Activated naive CD8-positive, alpha-beta T cell (primary cell): Measurements from ENCODE around the gene FUT8.
"Not testable (repeated sequence)": the region's sequence is repeated elsewhere in the genome, so short reads cannot be mapped to it uniquely, and the experiment has no call there.

Experiments used
- H3K27ac Mint-ChIP-seq: one replicate; pipeline ENCODE4 v1.8.0; 2021; ENCODE audit warnings: mixed read lengths
- H3K27me3 Mint-ChIP-seq: one replicate; pipeline ENCODE4 v1.8.0; 2021; ENCODE audit warnings: mixed read lengths
- H3K36me3 Mint-ChIP-seq: one replicate; pipeline ENCODE4 v1.8.0; 2021; ENCODE audit warnings: mixed read lengths
- H3K4me1 Mint-ChIP-seq: one replicate; pipeline ENCODE4 v1.8.0; 2021; ENCODE audit warnings: low read depth, mixed read lengths
- H3K4me3 Mint-ChIP-seq: one replicate; pipeline ENCODE4 v1.8.0; 2021; ENCODE audit warnings: mild to moderate bottlenecking, mixed read lengths
- H3K9me3 Mint-ChIP-seq: one replicate; pipeline ENCODE4 v1.8.0; 2021; ENCODE audit warnings: low read depth, mixed read lengths

Gene FUT8

DNA sequence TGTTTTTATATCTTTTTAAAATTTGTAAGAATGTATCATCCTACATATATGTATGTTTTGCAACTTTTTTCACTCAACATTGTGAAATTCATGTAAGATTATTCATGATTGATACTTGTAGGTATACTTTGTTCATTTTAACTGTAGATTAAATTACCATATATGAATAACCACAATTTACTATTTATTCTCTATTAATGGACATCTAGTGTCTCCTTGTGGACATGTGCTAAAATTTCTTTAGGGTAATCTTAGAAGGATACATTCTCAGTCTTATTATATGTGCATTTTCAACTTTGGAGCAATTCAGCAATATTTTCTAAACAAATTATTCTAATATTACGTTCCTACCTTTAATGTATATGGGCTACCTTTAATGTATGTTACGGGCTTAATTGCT lies 192.4 kb downstream of the FUT8 start:
- peaks cover 5% of the 10 kb centered on the region for H3K36me3 Mint-ChIP-seq
- H3K27ac Mint-ChIP-seq, result no peak overlapping the region
- H3K9me3 Mint-ChIP-seq, result no peaks in the 10 kb centered on the region
- H3K27me3 Mint-ChIP-seq, result no peaks in the 10 kb centered on the region
- no peak overlapping the region for H3K4me3 Mint-ChIP-seq
- H3K4me1 Mint-ChIP-seq, result peaks cover 15% of the 10 kb centered on the region

DNA sequence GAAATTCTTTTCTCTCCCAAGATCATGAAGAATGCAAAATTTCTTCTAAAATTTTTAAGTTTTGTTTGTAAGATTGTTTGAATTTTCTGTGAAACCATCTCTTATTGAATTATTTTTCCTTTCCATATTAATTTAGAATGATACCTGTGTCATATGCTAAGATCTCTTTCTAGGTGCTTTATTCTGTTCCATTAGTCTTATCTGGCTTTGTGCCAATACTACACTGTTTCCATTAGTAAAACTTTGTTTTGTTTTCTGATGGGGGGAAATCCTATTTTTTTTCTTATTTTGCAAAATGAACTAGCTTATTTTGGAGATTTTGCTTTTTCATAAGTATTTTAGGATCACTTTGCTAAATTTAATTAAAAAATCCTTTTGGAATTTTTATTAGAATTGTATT lies 193.9 kb downstream of the FUT8 start:
- Mint-ChIP-seq H3K4me1 (peaks cover 13% of the 10 kb centered on the region), H3K9me3 (no peaks in the 10 kb centered on the region), H3K36me3 (no peaks in the 10 kb centered on the region), H3K27ac (no peak overlapping the region), H3K27me3 (no peaks in the 10 kb centered on the region), H3K4me3 (no peak overlapping the region)

DNA sequence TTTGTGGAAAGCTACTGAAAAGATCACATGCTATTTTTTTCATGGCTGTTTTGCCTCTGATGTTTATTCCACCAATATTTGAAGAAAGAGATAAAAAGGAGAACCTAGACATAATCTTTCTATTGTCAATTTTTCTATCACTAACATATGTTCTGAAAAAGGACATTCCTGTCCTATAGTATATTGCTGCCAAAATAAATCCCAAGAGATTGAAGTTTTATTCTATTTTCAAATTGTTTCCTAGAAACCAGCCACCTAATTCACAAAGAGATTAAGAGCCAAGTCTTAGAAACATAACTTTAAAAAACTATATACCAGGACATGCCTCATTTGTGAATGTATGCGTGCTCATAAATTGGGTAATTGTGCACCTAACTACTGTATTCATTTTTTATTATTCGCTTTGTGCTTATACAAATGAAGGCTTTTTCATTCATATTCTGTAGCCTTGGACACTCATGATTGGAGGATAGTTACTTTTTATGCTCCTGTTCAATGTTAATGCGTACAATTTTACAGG lies 200.7 kb downstream of the FUT8 start:
- H3K27ac Mint-ChIP-seq, result no peak overlapping the region
- peaks cover 8% of the 10 kb centered on the region for H3K4me1 Mint-ChIP-seq

DNA sequence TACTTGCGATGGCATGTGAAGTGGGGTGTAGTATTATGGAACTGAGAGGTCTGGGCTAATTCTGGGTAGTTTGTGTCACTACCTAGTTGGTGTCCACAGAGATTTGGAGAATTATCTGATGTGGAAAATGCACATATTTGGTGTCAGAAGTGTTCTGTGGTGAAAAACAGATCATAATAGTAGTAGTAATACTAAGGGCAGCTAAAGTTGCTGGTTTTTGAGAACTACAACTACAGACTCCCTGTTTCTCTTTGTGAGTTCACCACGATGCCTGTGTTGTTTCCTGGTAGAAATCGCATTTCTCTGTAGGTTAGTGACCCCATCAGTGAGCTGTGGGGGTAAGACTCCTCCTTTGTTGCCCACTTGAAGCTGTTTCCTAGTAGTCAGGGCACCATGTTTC lies 206.5 kb downstream of the FUT8 start:
- no peaks in the 10 kb centered on the region for H3K9me3 Mint-ChIP-seq
- H3K27me3 Mint-ChIP-seq, result no peaks in the 10 kb centered on the region
- no peak overlapping the region for H3K27ac Mint-ChIP-seq
- no peak overlapping the region for H3K4me3 Mint-ChIP-seq
- peaks cover 26% of the 10 kb centered on the region for H3K36me3 Mint-ChIP-seq
- H3K4me1 Mint-ChIP-seq, result peaks cover 14% of the 10 kb centered on the region

More for the DNA sequence above, 200.7 kb downstream of the FUT8 start:
- Mint-ChIP-seq H3K9me3 (no peaks in the 10 kb centered on the region), H3K36me3 (peaks cover 18% of the 10 kb centered on the region), H3K4me3 (no peak overlapping the region), H3K27me3 (no peaks in the 10 kb centered on the region)

DNA sequence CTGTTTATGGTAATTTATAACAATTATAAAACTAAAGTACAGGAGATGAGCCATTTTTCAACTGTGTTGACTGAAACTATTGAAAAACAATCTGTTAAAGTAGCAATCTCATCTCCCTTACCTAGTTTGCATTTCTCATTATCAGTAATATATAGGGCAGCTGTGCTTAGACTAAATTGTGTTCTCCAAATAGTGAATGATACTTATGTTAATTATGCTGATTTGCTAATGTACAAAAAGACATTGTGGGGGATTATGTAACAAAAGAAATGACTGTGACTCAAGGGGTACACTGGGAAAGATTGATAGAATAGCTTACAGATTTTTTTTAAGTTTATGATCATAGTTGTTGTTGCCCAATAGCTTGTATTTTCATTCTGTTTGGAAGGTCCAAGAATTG lies 207.7 kb downstream of the FUT8 start:
- Mint-ChIP-seq H3K27ac (no peak overlapping the region), H3K4me3 (no peak overlapping the region), H3K36me3 (peaks cover 28% of the 10 kb centered on the region), H3K27me3 (no peaks in the 10 kb centered on the region), H3K4me1 (peaks cover 14% of the 10 kb centered on the region), H3K9me3 (no peaks in the 10 kb centered on the region)

DNA sequence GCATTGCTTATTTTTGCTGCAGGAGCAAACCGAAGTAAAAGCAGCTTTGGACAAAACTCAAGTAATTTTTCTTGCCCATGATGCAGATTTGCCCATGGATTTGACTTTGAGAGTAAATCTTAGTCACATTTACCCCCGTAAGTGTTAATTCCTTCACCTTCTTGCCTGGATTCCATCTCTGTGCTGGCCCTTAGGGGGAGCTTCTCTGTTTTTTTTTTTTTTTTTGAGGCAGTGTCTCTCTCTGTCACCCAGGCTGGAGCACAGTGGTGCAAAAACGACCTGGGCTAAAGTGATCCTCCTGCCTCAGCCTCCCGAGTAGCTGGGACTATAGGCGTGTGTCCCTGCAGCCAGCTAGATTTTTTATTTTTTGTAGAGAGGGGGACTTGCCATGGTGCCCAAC lies 210.2 kb downstream of the FUT8 start:
- Mint-ChIP-seq H3K27me3 (no peaks in the 10 kb centered on the region), H3K4me1 (peaks cover 16% of the 10 kb centered on the region), H3K9me3 (no peaks in the 10 kb centered on the region), H3K27ac (no peak overlapping the region), H3K4me3 (no peak overlapping the region), H3K36me3 (peaks cover 16% of the 10 kb centered on the region)

DNA sequence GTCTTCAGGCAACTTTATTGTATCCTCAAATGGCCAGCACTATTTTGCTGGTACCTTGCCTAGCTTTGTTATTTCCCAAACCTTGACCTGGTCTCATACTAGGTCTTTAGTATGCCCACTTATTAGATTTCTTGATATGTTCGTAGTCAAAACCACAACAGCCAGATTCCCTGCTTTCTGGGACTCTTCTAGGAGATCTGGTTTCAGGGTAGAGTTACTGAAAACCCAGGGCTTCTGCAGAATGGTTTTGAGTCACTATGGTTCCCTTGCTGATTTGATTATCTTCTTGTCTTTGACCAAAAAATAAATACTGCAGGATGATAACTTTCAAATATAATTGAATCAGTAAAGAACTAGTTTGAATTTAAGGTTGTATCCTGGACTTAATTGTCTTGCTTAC lies 211.2 kb downstream of the FUT8 start:
- Mint-ChIP-seq H3K36me3 (peaks cover 15% of the 10 kb centered on the region), H3K27me3 (no peaks in the 10 kb centered on the region), H3K27ac (no peak overlapping the region)

DNA sequence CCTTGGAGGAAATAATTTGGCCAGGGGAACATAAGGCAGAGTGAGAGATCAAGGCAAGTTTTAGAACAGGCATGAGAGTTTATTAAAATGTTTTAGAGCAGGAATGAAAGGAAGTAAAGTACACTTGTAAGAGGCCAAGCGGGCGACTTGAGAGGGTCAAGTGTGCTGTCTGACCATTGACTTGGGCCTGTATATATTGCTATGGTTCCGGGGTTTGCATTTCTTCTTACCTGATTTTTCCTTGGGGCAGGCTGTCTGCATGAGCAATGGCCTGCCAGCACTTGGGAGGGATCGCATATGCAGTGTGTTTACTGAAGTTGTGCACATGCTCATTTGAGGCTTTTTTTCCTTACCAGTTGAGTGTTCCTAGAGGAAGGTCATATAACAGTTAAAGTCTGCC lies 214.8 kb downstream of the FUT8 start:
- Mint-ChIP-seq H3K27ac (no peak overlapping the region), H3K9me3 (no peaks in the 10 kb centered on the region), H3K4me3 (no peak overlapping the region), H3K36me3 (peaks cover 9% of the 10 kb centered on the region), H3K27me3 (no peaks in the 10 kb centered on the region), H3K4me1 (peaks cover 3% of the 10 kb centered on the region)

More for the DNA sequence above, 211.2 kb downstream of the FUT8 start:
- Mint-ChIP-seq H3K4me3 (no peak overlapping the region), H3K4me1 (peaks cover 15% of the 10 kb centered on the region), H3K9me3 (no peaks in the 10 kb centered on the region)

DNA sequence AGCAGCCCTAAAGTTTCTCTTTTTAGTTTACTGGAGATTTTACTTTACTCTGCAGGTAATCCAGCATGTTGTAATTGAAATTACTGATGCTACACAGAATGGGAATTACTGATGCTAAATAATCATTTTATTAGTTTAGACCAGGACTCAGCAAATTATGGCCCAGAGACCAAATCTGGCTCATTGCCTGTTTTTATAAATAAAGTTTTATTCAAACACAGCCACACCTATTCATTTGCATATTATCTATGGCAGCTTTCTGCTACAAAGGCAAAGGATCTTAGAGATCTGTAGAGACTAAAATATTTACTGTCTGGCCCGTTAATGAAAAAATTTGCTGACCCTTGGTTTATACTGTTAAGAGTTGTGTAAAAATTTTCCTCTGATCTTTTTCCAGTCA lies 216.1 kb downstream of the FUT8 start:
- H3K27ac Mint-ChIP-seq, result no peak overlapping the region
- no peaks in the 10 kb centered on the region for H3K27me3 Mint-ChIP-seq
- H3K9me3 Mint-ChIP-seq, result no peaks in the 10 kb centered on the region

DNA sequence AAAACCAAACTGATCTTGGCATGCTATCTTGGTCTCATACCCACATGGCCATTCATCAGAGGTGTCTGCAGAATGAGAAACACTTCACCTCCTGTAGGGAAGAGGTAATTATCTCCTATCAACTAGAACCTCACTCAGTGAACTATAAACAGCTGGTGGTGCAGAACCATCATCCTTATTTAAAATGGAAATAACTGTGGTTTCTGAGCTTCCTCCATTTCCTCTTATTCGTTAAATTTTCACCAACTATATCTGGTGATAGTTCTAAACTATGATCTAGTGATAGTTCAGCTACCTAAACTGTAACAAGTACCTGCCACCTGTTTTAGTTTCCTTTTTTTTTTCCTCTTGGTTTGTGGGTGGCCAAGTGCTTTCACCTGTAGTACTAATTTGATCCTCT lies 218.5 kb downstream of the FUT8 start:
- no peak overlapping the region for H3K27ac Mint-ChIP-seq
- peaks cover 12% of the 10 kb centered on the region for H3K4me1 Mint-ChIP-seq
- H3K4me3 Mint-ChIP-seq, result no peak overlapping the region
- no peaks in the 10 kb centered on the region for H3K9me3 Mint-ChIP-seq
- H3K27me3 Mint-ChIP-seq, result no peaks in the 10 kb centered on the region
- peaks cover 23% of the 10 kb centered on the region for H3K36me3 Mint-ChIP-seq

More for the DNA sequence above, 216.1 kb downstream of the FUT8 start:
- peaks cover 13% of the 10 kb centered on the region for H3K36me3 Mint-ChIP-seq
- no peak overlapping the region for H3K4me3 Mint-ChIP-seq
- peaks cover 3% of the 10 kb centered on the region for H3K4me1 Mint-ChIP-seq

DNA sequence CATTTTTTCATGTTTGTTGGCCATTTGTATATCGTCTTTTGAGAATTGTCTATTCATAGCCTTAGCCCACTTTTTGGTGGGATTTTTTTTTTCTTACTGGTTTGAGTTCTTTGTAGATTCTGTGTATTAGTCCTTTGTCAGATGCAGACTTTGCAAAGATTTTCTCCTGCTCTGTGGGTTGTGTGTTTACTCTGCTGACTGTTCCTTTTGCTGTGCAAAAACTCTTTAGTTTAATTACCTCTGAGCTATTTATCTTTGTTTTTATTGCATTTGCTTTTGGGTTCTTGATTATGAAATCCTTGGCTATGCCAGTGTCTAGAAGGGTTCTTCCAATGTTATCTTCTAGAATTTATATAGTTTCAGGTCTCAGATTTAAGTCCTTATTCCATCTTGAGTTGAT lies 220.0 kb downstream of the FUT8 start:
- Mint-ChIP-seq H3K4me3 (no peak overlapping the region), H3K27me3 (no peaks in the 10 kb centered on the region), H3K9me3 (no peaks in the 10 kb centered on the region), H3K27ac (no peak overlapping the region), H3K36me3 (peaks cover 23% of the 10 kb centered on the region), H3K4me1 (peaks cover 23% of the 10 kb centered on the region)

DNA sequence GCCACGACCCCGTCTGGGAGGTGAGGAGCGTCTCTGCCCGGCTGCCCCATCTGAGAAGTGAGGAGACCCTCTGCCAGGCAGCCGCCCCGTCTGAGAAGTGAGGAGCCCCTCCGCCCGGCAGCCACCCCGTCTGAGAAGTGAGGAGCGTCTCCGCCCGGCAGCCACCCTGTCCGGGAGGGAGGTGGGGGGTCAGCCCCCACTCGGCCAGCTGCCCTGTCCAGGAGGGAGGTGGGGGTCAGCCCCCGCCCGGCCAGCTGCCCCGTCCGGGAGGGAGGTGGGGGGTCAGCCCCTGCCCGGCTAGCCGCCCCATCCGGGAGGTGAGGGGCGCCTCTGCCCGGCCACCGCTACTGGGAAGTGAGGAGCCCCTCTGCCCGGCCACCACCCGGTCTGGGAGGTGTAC lies 221.1 kb downstream of the FUT8 start:
- H3K27ac Mint-ChIP-seq, H3K4me3 Mint-ChIP-seq, H3K9me3 Mint-ChIP-seq, H3K27me3 Mint-ChIP-seq: not testable (repeated sequence)
- H3K36me3 Mint-ChIP-seq, result peaks cover 24% of the 10 kb centered on the region
- H3K4me1 Mint-ChIP-seq, result peaks cover 33% of the 10 kb centered on the region

DNA sequence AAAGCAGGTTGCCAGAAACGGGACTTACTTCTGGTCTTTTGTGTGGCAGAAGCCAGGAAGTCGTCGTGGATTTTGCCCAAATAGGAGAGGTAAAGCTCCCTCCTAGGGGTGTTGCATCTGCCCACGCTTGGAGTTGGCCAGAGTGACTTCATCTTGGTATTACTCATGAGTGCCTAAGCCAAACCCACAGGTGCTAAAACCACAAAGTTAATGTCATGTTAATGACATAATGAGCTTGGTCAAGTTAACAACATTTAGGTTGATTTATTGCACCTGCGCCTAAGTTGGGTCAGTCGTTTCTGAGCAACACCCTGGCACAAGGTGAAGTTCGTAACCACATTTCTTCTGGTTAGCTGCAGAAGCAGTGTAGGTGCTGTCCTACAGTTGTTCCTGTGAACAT lies 225.2 kb downstream of the FUT8 start:
- Mint-ChIP-seq H3K4me3 (no peak overlapping the region), H3K27ac (no peak overlapping the region), H3K4me1 (peaks cover 44% of the 10 kb centered on the region), H3K27me3 (no peaks in the 10 kb centered on the region), H3K36me3 (peaks cover 25% of the 10 kb centered on the region), H3K9me3 (no peaks in the 10 kb centered on the region)

DNA sequence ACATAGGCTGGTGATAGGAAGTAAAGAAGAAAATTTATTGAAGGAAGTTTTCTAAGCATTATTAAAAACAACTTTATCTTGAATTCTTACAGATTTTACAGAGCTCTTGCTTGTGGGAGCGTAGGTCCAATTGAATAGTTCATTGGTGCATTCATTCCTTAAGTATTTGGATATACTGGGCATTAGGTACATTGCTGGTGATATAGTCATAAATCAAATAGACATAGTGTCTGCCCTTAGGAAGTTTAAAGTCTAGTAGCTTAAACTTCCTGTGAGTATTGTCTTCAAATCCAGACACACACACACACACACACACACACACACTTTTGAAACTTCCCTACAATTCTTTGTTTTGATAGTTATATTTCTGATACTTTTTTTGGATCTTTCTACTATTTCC lies 226.7 kb downstream of the FUT8 start:
- H3K4me1 Mint-ChIP-seq, result peaks cover 44% of the 10 kb centered on the region

DNA sequence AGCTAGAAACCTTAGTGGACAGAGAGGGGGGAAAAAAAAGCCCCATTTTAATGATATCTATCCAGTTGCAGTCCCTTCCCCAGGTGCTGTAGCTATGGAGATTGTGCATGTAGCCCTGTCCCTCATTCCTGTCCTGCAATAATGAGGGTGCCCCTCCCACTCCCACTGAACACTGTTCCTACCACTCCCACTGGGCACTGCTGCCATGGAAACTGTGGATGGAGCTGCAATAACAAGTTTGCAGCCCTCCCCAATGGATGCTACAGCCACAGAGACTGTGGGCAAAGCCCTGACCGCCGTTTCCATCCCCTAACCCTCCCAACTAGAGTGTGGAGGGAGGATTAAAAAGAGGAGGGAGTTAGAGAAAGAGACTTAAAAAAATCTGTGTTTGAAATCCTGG lies 238.3 kb downstream of the FUT8 start:
- peaks cover 12% of the 10 kb centered on the region for H3K36me3 Mint-ChIP-seq
- H3K27ac Mint-ChIP-seq, result no peak overlapping the region
- no peaks in the 10 kb centered on the region for H3K27me3 Mint-ChIP-seq
- no peak overlapping the region for H3K4me3 Mint-ChIP-seq
- no peaks in the 10 kb centered on the region for H3K9me3 Mint-ChIP-seq
- H3K4me1 Mint-ChIP-seq, result no peaks in the 10 kb centered on the region

More for the DNA sequence above, 226.7 kb downstream of the FUT8 start:
- Mint-ChIP-seq H3K36me3 (peaks cover 27% of the 10 kb centered on the region), H3K27me3 (no peaks in the 10 kb centered on the region), H3K4me3 (no peak overlapping the region), H3K9me3 (no peaks in the 10 kb centered on the region), H3K27ac (no peak overlapping the region)

DNA sequence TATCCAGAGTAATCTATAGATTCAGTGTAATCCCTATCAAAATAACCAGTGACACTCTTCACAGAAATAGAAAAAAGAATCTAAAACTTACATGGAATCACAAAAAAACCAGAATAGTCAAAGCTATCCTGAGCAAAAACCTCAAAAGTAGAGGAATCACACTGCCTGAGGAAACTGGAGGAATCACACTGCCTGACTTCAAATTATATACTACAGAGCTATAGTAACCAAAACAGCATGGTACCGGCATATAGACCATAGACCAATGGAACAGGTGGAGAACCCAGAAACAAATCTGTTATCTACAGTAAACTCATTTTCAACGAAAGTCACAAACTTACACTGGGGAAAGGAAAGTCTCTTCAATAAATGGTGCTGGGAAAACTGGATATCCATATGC lies 244.0 kb downstream of the FUT8 start:
- Mint-ChIP-seq H3K4me3 (no peak overlapping the region), H3K9me3 (no peaks in the 10 kb centered on the region), H3K36me3 (peaks cover 20% of the 10 kb centered on the region), H3K4me1 (no peaks in the 10 kb centered on the region), H3K27me3 (no peaks in the 10 kb centered on the region), H3K27ac (no peak overlapping the region)
